HG03097 (cell line): ENCODE results near the gene TMEM52B.

Source experiments
- ATAC-seq: cut with Tn5 transposase; IDR thresholded peaks from one replicate; pipeline ENCODE4 v1.9.1; 2021; ENCODE audit not compliant: unreplicated experiment, low FRiP score

Gene TMEM52B

GRCh38 chr12:10178821-10179220 is at the start of gene TMEM52B:
Gene TMEM52B (plus strand): TSS chr12:10179032. CDS start chr12:10179575, 543 bp downstream.
- no peak for ATAC-seq

- peak; percentile 61 for ATAC-seq
Observed at GRCh38 chr12:10130042-10130441, 48.8 kb upstream of the TMEM52B start, which contains the start of gene CLEC7A. Gene CLEC7A (minus strand): TSS chr12:10130199. CDS start chr12:10130082, 117 bp downstream.

- no peak for ATAC-seq
Observed at GRCh38 chr12:10131111-10131690, 47.6 kb upstream of the TMEM52B start.

DNA sequence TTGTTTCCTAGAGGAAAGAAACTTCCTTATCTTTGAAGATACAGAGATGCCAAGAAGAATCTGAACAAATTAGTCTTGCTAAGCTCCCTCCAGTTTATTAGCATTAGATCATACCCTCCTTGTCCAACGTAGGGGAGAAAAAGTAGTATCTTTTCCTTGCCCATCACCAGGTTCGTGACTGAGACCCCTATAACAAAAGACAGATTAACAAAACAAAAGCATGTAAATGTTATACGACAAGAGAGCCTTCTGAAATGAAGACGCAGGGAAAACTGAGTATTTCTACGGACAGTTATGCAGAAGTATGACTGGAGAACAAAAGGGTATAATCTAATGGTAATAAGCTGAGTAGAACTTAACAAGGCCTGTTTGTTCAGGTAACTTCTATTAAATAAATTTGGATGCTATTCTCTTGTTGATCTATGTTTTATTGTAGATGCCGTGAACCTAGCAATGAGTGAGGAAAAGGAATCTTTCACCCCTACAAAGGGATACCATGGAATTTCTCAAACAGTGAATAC is 45.9 kb upstream of the TMEM52B start:
- no peak for ATAC-seq

GRCh38 chr12:10135126-10135525 is 43.7 kb upstream of the TMEM52B start:
- ATAC-seq: no peak

- no peak for ATAC-seq
Observed at GRCh38 chr12:10136637-10137205, 42.1 kb upstream of the TMEM52B start.

DNA sequence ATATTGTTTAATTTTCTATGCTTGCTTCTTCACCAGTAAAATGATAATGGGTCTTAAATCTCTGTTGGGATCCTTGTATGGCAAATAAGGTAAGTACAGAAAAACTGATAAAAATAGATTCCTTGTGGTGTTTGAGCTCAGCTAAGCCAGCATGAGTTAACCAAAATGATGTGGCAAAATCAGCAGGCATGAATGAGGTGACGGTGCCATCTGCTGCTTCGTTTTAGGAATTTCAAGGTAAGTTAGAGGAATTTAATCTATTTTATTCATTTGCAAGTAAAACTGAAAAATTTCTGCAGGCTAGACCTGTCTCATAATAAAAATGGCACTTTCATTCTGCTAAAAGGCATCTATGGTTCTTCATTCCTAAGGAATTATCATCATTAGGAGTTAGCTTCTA is 38.8 kb upstream of the TMEM52B start:
- no peak for ATAC-seq

DNA sequence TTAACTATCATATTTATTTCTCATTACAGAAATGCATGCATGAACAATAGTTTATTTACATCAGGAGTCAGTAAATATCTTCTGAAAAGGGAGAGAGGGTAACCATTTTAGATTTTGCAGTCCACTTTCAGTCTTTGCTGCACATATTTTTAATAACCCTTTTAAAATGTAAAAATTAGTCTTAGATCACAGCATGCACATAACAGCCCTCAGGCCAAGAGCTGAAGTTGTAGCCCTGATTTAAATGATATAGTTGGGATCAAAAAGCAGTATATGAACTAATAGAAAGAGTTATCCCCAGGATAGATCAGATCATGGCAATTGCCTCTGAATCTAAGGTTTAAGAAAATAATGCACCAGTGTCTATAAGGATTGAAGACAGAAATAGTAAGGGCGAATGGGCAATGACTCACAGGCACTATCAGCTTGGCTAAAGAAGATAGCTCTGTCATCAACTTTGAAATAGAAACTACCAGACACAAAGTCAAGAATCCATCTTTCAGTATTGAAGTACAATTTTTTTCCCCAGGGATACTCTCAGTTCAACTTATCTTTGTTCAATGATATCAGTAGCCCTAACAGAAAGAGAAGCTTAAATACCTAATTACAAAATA is 35.7 kb upstream of the TMEM52B start:
- no peak for ATAC-seq

- ATAC-seq: no peak
Observed at GRCh38 chr12:10147714-10148403, 31.0 kb upstream of the TMEM52B start.

DNA sequence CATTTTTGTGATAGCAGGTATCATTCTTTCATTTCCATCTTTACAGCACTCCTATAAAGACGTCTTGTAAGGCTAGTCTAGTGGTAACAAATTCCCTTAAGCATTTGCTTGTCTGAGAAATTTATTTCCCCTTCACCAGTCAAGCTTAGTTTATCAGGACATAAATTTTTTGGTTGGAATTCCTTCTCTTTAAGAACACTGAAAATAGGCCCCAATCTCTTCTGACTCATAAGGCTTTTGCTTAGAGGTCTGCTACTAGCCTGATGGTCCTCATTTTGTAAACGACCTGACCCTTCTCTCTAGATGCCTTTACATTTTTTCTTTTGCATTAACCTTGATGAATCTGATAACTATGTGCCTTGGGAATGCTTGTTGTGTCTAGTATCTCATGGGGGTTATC is 27.2 kb upstream of the TMEM52B start:
- no peak for ATAC-seq

DNA sequence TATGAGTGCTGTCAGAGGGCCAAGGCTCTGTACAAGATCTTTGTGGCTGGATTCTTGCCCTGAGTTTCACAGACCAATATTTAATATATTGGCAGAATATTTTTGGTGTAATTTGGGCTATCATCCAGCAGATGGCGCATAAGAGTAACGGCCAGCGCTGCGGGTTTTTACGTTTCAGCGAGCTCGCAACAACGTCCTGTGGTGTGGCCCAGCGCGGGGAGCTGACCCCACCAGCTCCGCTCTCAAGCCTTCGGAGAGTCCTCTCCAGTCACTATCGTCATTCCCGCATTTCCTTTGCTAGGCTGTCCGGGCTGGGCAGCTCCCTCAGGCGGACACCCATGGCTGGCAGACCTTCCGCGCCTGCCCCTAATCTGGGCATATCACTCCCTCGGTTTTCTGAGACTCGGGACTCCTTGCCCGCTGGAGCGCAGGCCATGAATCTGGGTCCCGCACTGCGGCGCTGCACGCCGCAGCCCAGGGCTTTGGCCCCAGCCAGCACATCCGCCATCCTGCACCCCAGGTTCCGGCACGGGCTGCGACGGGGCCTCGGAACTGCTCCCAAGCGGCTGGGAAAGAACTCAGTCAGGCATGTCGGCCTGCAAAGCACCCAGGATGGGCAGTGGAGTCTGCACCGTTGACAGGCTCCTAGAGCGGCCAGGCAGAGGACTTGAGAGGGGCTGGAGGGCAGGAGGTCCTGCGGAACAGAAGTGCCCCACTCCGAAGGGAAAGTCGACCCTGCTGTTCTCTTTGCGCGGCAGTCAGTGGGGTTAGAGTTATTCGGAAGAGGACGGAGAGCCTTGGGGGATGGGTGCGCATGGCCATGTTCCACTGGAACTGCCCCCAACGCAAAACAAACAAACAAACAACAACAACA is 25.3 kb upstream of the TMEM52B start:
- ATAC-seq: no peak

DNA sequence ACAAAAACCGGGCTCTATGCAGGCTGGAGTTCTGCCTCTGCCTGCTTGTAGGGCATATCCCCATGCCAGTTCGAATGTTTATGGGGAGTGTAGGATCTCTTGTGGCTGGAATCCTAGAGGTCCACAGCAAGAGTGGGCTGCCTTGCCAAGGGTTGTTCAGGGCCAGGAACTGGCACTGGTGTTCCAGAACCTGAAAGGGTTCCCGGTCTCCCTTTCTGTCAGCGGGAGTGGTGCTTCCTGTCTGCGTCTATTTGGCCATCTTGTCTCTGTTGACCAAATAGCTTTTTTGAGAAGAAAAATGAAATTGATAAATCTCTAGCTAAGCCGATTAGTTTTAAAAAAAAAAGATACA is 24.7 kb upstream of the TMEM52B start:
- ATAC-seq: no peak

DNA sequence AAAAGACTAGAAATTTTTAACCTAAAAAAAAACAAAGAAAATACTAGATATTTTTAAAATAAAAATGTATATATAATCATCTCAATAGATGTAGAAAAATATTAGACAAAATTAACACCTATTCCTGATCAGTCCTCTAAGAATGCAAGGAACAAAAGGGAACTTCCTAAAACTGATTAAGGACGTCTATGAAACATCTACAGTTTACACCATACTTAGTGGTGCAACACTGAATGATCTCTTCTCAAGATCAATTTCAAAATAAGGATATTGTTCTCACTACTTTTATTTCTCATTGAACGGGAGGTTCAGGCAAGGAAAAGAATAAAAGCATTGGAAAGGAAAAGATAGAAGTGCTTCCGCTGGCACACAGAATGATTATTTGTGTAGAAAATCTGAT is 22.9 kb upstream of the TMEM52B start:
- no peak for ATAC-seq

DNA sequence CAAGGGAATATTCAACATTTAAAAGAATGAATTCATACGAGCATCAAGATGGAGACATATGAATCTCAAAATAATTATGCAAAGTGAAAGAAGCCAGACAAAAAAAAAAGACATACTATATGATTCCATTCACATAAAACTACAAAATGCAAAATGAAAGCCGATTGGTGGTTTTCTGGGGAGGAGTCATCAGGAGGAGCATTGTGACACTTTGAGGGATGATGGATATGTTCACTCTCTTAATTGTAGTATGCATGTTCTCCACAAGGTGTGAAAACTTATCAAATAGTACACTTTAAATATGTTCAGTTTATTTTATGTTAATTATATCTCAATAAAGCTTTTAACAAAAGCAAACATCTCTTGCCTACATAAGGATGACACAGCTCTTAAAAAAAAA is 20.4 kb upstream of the TMEM52B start:
- ATAC-seq: no peak

- no peak for ATAC-seq
Observed at GRCh38 chr12:10159280-10159679, 19.6 kb upstream of the TMEM52B start.

DNA sequence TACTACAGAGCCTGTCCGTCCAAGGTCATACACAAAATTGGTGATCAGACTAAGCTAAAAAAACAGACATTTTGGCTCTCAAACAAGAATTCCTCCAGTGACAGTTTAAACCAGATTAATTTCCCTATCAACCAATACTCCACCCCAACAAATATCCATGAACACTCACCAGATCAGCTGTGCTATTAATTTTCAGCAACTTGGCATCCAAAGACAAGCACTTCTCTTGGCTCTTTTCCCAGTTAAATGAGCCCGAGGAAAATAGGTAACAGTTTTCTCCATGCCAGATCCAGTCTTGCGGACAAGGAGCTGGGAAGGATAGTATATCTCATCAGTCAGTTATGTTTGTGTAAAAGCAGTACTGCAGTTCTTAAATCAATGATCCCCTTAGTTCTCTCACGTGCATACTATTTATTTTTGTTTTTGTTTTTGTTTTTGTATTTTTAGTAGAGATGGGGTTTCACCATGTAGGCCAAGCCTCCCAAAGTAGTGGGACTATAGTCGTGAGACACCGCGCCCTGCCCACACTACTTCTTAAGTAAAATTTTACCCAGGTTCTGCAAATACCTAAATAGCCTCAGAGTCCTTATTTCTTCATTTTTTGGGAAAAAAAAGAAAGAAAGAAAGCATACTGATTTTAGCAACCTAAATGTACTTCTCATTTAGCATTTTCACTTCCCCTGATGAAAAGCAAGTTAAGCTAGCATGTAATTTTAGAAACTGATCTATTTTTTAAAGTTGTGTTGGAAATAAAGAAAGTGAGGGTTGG is 18.0 kb upstream of the TMEM52B start:
- no peak for ATAC-seq

- no peak for ATAC-seq
Observed at GRCh38 chr12:10163084-10163483, 15.7 kb upstream of the TMEM52B start.

DNA sequence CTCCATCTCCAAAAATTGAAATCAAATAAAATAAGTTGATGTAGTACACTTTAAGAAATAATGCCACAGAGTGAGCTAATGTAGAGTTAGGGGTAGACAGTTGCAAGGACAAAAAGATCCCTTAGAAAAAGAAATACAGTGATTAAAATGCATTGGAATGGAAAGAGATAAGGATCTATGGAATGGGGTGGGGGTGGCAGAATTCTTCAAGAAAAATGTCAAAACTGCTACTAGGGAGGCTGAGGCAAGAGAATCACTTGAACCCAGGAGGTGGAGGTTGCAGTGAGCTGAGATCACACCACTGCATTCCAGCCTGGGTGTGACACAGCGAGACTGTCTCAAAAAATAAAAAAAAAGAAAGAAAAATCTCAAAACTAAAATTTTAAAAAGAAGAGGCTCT is 13.4 kb upstream of the TMEM52B start:
- no peak for ATAC-seq

DNA sequence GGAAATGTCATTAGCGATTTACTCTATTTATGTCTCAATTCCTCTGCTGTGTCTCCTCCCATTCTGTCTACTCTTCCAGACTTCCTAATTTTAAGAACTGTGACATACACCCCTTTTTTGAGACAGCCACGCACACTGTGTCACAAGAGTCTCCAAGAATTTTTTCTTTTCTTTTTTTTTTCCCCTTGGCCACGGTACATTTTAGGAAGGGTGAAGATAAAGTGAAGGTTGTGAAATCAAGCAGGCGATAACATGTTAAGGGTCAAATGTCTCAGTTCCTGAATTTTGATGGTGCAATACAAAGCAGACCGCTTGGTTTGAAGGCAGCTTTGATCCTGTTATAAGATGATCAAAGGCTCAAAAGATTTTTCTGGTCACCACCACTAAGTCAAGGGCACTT is 11.2 kb upstream of the TMEM52B start:
- no peak for ATAC-seq

GRCh38 chr12:10169104-10169503 is 9.7 kb upstream of the TMEM52B start:
- ATAC-seq: no peak
